SK-N-SH (cell line): Measurements from ENCODE around the gene CHSY3. TPM values are rescaled to one million over a fixed set of nuclear protein-coding genes. Genes with fewer than 3 reads are reported as not detected.

Experiments
- CTCF ChIA-PET: fragments of 300-600, 350-600 bp; formaldehyde crosslinking; extraction: SDS; loops from one replicate; lab custom pipeline; 2021; lab: Yijun Ruan, JAX
- POLR2A ChIA-PET: fragments of 350-600 bp; sonication (Branson Sonifier 250); formaldehyde crosslinking; extraction: SDS; loops from one replicate; lab custom pipeline; 2020; ENCODE audit warnings: antibody characterized with exemption, inconsistent platforms; lab: Yijun Ruan, JAX
- DNase-seq: peaks from one replicate; pipeline ENCODE4 v3.0.0; 2012
- H2AFZ ChIP-seq: fragments of 200-600 bp; sonication (generic); 2 replicates; pipeline ENCODE4 v1.8.1; 2016; ENCODE audit warnings: antibody characterized with exemption, mild to moderate bottlenecking, low read depth
- H3F3A ChIP-seq: fragments of 200-600 bp; sonication (generic); replicated peaks from 2 replicates; pipeline ENCODE3; 2016; ENCODE audit warnings: antibody characterized with exemption, mild to moderate bottlenecking; ENCODE audit not compliant: insufficient read depth
- H3K27ac ChIP-seq, 2 experiments: fragments of 200-500 bp in 1 of 2; fragments of 200-600 bp in 1 of 2; sonication (Bioruptor generic) in 1 of 2; sonication (generic), shearing (Covaris generic) in 1 of 2; 2 replicates each; pipeline versions ENCODE4 v1.5.1 to v1.6.1; 2014 to 2016; ENCODE audit warnings: low read depth in 2 of 2, inconsistent platforms in 1 of 2, low read length in 1 of 2, mild to moderate bottlenecking in 1 of 2, mixed read lengths in 1 of 2
- H3K27me3 ChIP-seq: fragments of 200-600 bp; sonication (generic), shearing (Covaris generic); 2 replicates; pipeline ENCODE4 v1.6.1; 2016; ENCODE audit warnings: mixed run types; ENCODE audit not compliant: insufficient read depth
- H3K36me3 ChIP-seq, 2 experiments: fragments of 200-500 bp in 1 of 2; fragments of 200-600 bp in 1 of 2; sonication (Bioruptor generic) in 1 of 2; sonication (generic) in 1 of 2; replicated peaks in 1 of 2; 2 replicates each; pipeline versions ENCODE3 to v1.5.1; 2014 to 2016; ENCODE audit warnings: low read length in 1 of 2, mild to moderate bottlenecking in 1 of 2; ENCODE audit not compliant: insufficient read depth in 2 of 2, control insufficient read depth in 1 of 2
- H3K4me1 ChIP-seq, 2 experiments: fragments of 200-500 bp in 1 of 2; fragments of 200-600 bp in 1 of 2; sonication (Bioruptor generic) in 1 of 2; sonication (generic), shearing (Covaris generic) in 1 of 2; 2 replicates each; pipeline versions ENCODE4 v1.5.1 to v1.6.1; 2014 to 2016; ENCODE audit warnings: low read depth in 1 of 2, low read length in 1 of 2, mixed run types in 1 of 2; ENCODE audit not compliant: insufficient read depth in 2 of 2, control insufficient read depth in 1 of 2
- H3K4me2 ChIP-seq: fragments of 200-600 bp; sonication (generic), shearing (Covaris generic); 2 replicates; pipeline ENCODE4 v1.6.1; 2017; ENCODE audit warnings: mixed run types
- H3K4me3 ChIP-seq, 2 experiments: fragments of 200-500 bp in 1 of 2; fragments of 200-600 bp in 1 of 2; sonication (Bioruptor generic) in 1 of 2; sonication (generic), shearing (Covaris generic) in 1 of 2; 2 replicates each; pipeline versions ENCODE4 v1.5.1 to v1.8.1; 2014 to 2016; ENCODE audit warnings: low read depth in 2 of 2, inconsistent platforms in 1 of 2, low read length in 1 of 2, mild to moderate bottlenecking in 1 of 2, mixed read lengths in 1 of 2, moderate library complexity in 1 of 2
- H3K79me2 ChIP-seq: fragments of 200-600 bp; sonication (generic); 2 replicates; pipeline ENCODE4 v1.8.1; 2017; ENCODE audit warnings: mild to moderate bottlenecking; ENCODE audit not compliant: insufficient read depth
- H3K9ac ChIP-seq: fragments of 200-600 bp; sonication (generic); 2 replicates; pipeline ENCODE4 v1.6.1; 2017; ENCODE audit warnings: mixed run types
- H3K9me2 ChIP-seq: fragments of 200-600 bp; sonication (generic); 2 replicates; pipeline ENCODE4 v1.6.1; 2017; ENCODE audit warnings: mixed run types
- H3K9me3 ChIP-seq: fragments of 200-600 bp; sonication (generic); 2 replicates; pipeline ENCODE4 v1.6.1; 2017; ENCODE audit warnings: mixed run types, mild to moderate bottlenecking, moderate library complexity
- H4K20me1 ChIP-seq: fragments of 200-600 bp; sonication (generic); 2 replicates; pipeline ENCODE4 v1.6.1; 2017; ENCODE audit warnings: mild to moderate bottlenecking, mixed run types; ENCODE audit not compliant: insufficient read depth
- ELF1 ChIP-seq: IDR thresholded peaks from 2 replicates; pipeline ENCODE4 v1.4.0; 2012
- EP300 ChIP-seq, 2 experiments: IDR thresholded peaks; 2 replicates each; pipeline versions ENCODE4 v1.4.0 to v1.6.1; 2012; ENCODE audit warnings: borderline replicate concordance in 1 of 2, low read depth in 1 of 2, low read length in 1 of 2
- FOSL2 ChIP-seq: IDR thresholded peaks from 2 replicates; pipeline ENCODE4 v1.4.0; 2012; ENCODE audit warnings: low read depth, mild to moderate bottlenecking, moderate library complexity, borderline replicate concordance
- FOXJ3 ChIP-seq: sonication (generic); formaldehyde crosslinking; IDR thresholded peaks from 2 replicates; pipeline ENCODE4 v1.5.1; 2020; ENCODE audit warnings: mild to moderate bottlenecking, missing genetic modification reagents
- FOXM1 ChIP-seq: IDR thresholded peaks from 2 replicates; pipeline ENCODE4 v1.4.0; 2012; ENCODE audit warnings: low read depth, mild to moderate bottlenecking
- GATA2 ChIP-seq: sonication (generic); formaldehyde crosslinking; IDR thresholded peaks from 2 replicates; pipeline ENCODE4 v1.5.0; 2020; ENCODE audit warnings: mild to moderate bottlenecking, missing genetic modification reagents
- MEF2A ChIP-seq: IDR thresholded peaks from 2 replicates; pipeline ENCODE4 v1.4.0; 2012; ENCODE audit warnings: low read depth, borderline replicate concordance
- NFIC ChIP-seq: IDR thresholded peaks from 2 replicates; pipeline ENCODE4 v1.4.0; 2012; ENCODE audit warnings: borderline replicate concordance
- RCOR1 ChIP-seq: fragments of 150-350 bp; IDR thresholded peaks from 2 replicates; pipeline ENCODE4 v1.6.1; 2017; ENCODE audit warnings: antibody characterized with exemption, low read length
- SIN3A ChIP-seq: IDR thresholded peaks from 2 replicates; pipeline ENCODE4 v1.6.1; 2012; ENCODE audit warnings: low read depth, mild to moderate bottlenecking, low read length, moderate library complexity, borderline replicate concordance
- SMC3 ChIP-seq: IDR thresholded peaks from 2 replicates; pipeline ENCODE4 v1.6.1; 2012; ENCODE audit warnings: low read depth, low read length, improper control_type of control experiment
- TCF12 ChIP-seq: IDR thresholded peaks from 2 replicates; pipeline ENCODE4 v1.4.0; 2012
- USF1 ChIP-seq: IDR thresholded peaks from 2 replicates; pipeline ENCODE4 v1.4.0; 2012; ENCODE audit warnings: low read depth, borderline replicate concordance
- YY1 ChIP-seq: IDR thresholded peaks from 2 replicates; pipeline ENCODE4 v1.4.0; 2012; ENCODE audit warnings: low read depth, mild to moderate bottlenecking
- WGBS: methylation state at CpG from one replicate; pipeline ENCODE4 v1.1.6; 2017; ENCODE audit warnings: low lambda C conversion rate; 5-methylcytosine and 5-hydroxymethylcytosine counted together
- polyA plus RNA-seq, 3 experiments: library from polyadenylated mRNA; depleted of rRNA; stranded (reverse); fragments of >200 nt; gene quantifications; 2 replicates each; pipeline ENCODE4 v1.2.3, GENCODE V29; 2012
- TF ChIP-seq, protein P1 (sequence below): fragments of 150-350 bp; IDR thresholded peaks from 2 replicates; pipeline ENCODE4 v1.6.1; 2016; ENCODE audit warnings: mild to moderate bottlenecking, low read depth, low read length

The CHSY3 gene
- not detected in 2 replicates for polyA plus RNA-seq (2012; rRNA removed)
- polyA plus RNA-seq (2012; cell fraction: cytosol; rRNA removed), result under 0.01 TPM in 2 replicates
- polyA plus RNA-seq (2012; cell fraction: nucleus; rRNA removed), result not detected in 2 replicates

DNA sequence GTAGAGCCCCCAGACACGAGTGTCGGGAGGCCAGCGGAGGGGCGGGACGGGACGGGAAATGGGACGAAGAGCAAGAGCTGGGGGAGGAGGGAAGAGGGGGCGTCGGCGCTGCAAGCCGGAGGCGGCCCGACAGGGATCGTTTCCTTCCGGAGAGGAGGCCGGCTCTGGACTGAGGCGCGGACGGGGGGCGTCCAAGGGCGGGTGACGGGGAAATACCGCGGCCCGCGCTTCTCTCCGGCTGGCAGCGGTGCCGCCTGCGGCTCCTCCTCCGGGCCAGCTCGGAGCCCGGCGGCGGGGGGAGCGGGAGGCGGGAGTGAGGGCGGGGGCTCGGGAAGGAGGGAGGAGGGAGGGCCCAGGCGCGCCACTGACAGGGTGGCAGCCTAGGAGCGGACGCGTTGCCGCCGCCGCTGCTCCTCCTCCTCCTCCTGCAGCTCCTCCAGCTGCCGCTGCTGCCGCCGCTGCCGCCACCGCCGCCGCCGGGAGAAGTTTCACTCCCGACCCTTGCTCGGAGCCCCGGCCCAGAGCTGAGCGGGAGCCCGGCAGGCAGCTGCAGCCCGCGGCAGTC is at the start of gene CHSY3:
CHSY3 (plus strand) TSS at position 364 of the 565 bp plus-strand sequence.
- Histone ChIP-seq H3K4me2 (peak within 1 kb of the TSS; percentile 82), H3K4me3 (peak within 1 kb of the TSS; percentile 44 to 55), H3K9ac (no peak within 1 kb of the TSS), H3K9me3 (no peaks in the 10 kb centered on the region), H2AFZ (peak within 1 kb of the TSS; percentile 63; the same call in 1 of the 2 replicates), H3F3A (no peaks in the 10 kb centered on the region), H3K27me3 (peaks cover 34% of the 10 kb centered on the region), H4K20me1 (no peaks in the 10 kb centered on the region), H3K79me2 (no peaks in the 10 kb centered on the region), H3K4me1 (peaks cover 0 to 3% of the 10 kb centered on the region in 2 experiments; a peak in 1 of 4 replicates), H3K36me3 (no peaks in the 10 kb centered on the region), H3K27ac (no peak within 1 kb of the TSS), H3K9me2 (no peaks in the 10 kb centered on the region)
- WGBS, result 3% methylated on average over 21 of the region's 62 CpGs
- ChIA-PET CTCF (interaction anchor here (0.9 kb wide), 1 partner anchor 50 kb away, joined by 3 read pairs; no protein-coding TSS in a partner anchor), POLR2A (no interaction called here)
- peak; percentile 71 for DNase-seq
- TF ChIP-seq RCOR1 (no peak), MEF2A (no peak), FOXM1 (no peak), GATA2 (CRISPR knock-in tag) (no peak), YY1 (no peak), ELF1 (no peak), NFIC (no peak), SIN3A (no peak)
- TF ChIP-seq, protein P1, sequence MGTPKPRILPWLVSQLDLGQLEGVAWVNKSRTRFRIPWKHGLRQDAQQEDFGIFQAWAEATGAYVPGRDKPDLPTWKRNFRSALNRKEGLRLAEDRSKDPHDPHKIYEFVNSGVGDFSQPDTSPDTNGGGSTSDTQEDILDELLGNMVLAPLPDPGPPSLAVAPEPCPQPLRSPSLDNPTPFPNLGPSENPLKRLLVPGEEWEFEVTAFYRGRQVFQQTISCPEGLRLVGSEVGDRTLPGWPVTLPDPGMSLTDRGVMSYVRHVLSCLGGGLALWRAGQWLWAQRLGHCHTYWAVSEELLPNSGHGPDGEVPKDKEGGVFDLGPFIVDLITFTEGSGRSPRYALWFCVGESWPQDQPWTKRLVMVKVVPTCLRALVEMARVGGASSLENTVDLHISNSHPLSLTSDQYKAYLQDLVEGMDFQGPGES, result no peak

GRCh38 chr5:129856325-129856724 is 47.9 kb upstream of the CHSY3 start:
- no peaks in the 10 kb centered on the region for H3F3A ChIP-seq
- no peaks in the 10 kb centered on the region for H3K4me1 ChIP-seq
- H2AFZ ChIP-seq, result no peak overlapping the region
- H3K9me2 ChIP-seq, result no peaks in the 10 kb centered on the region
- no peak overlapping the region for H3K9ac ChIP-seq
- peaks cover 4% of the 10 kb centered on the region; the same call in 1 of the 2 replicates for H3K27me3 ChIP-seq
- TF ChIP-seq TCF12 (no peak), FOSL2 (no peak), EP300 (IDR thresholded peaks at IDR 0.05; ENCODE audit: borderline replicate concordance in 1 of 2, low read depth in 1 of 2, low read length in 1 of 2) (no peak), SMC3 (no peak), USF1 (no peak), GATA2 (CRISPR knock-in tag) (no peak), FOXJ3 (CRISPR knock-in tag) (no peak)
- no peak overlapping the region for H3K4me3 ChIP-seq
- H4K20me1 ChIP-seq, result no peaks in the 10 kb centered on the region
- WGBS, result 16% methylated on average over 1 of the region's 1 CpG
- H3K27ac ChIP-seq, result no peak overlapping the region
- POLR2A ChIA-PET, result interaction anchor here (0.6 kb wide), 1 partner anchor 30 kb away, joined by 3 read pairs; no protein-coding TSS in a partner anchor
- H3K9me3 ChIP-seq, result no peaks in the 10 kb centered on the region
- H3K36me3 ChIP-seq, result no peaks in the 10 kb centered on the region
- CTCF ChIA-PET, result interaction anchor here (7.2 kb wide), 1 partner anchor 87 kb away, joined by 93 read pairs; no protein-coding TSS in a partner anchor
- H3K4me2 ChIP-seq, result no peak overlapping the region
- no peak for DNase-seq
- H3K79me2 ChIP-seq, result no peaks in the 10 kb centered on the region
